ENCODE data around the gene KIAA0930. TPM values are rescaled to one million over a fixed set of nuclear protein-coding genes. Genes with fewer than 3 reads are reported as not detected.

KIAA0930 gene
- total RNA-seq, 1 donor from 2014 or later: 73.9 TPM

Other genes with a start within 250 kb of the KIAA0930 start
- under 0.01 TPM in 1 of 2 replicates, not detected in the other for gene PHF21B, start 230.9 kb downstream of the KIAA0930 start, total RNA-seq
- gene NUP50, start 77.0 kb downstream of the KIAA0930 start, total RNA-seq: 68.6 and 85.5 TPM in 2 replicates
- gene UPK3A, start 44.1 kb upstream of the KIAA0930 start, total RNA-seq: not detected in 2 replicates
- gene FAM118A, start 69.0 kb upstream of the KIAA0930 start, total RNA-seq: 14.2 and 28.6 TPM in 2 replicates
- not detected in 2 replicates for gene SMC1B, start 172.7 kb upstream of the KIAA0930 start, total RNA-seq
- gene RIBC2, start 172.8 kb upstream of the KIAA0930 start, total RNA-seq: 0.34 and 1.3 TPM in 2 replicates

Data from dermis blood vessel endothelial cell (primary cell).